GM12878 (cell line): ENCODE data around the gene CACNA1A.

ENCODE experiments used
- ATF3 ChIP-seq: IDR thresholded peaks from 2 replicates; pipeline ENCODE4 v1.6.1; 2011; ENCODE audit warnings: low read depth, mild to moderate bottlenecking, low read length, moderate library complexity, borderline replicate concordance; ENCODE audit errors: extremely low read depth
- BACH1 ChIP-seq: fragments of 450-650 bp; IDR thresholded peaks from 2 replicates; pipeline ENCODE4 v1.6.1; 2017; ENCODE audit warnings: mild to moderate bottlenecking, borderline replicate concordance
- BHLHE40 ChIP-seq, 2 experiments: fragments of 450-650 bp in 1 of 2; IDR thresholded peaks; 2 replicates each; pipeline ENCODE4 v1.6.1; 2011 to 2017; ENCODE audit warnings: low read depth in 2 of 2, borderline replicate concordance in 1 of 2, improper control_type of control experiment in 1 of 2, low read length in 1 of 2, mild to moderate bottlenecking in 1 of 2
- CEBPB ChIP-seq, 2 experiments: fragments of 150-350 bp in 1 of 2; IDR thresholded peaks; 2 replicates each; pipeline ENCODE4 v1.6.1; 2012 to 2014; ENCODE audit warnings: low read depth in 2 of 2, low read length in 2 of 2, borderline replicate concordance in 1 of 2, inconsistent platforms in 1 of 2
- CTCF ChIP-seq, 3 experiments: IDR thresholded peaks in 2 of 3; conservative IDR thresholded peaks in 1 of 3; 2 replicates each; pipeline ENCODE4 v1.5.1; 2011; ENCODE audit warnings: low read depth in 3 of 3, low read length in 3 of 3, mild to moderate bottlenecking in 3 of 3, control low read depth in 2 of 3, moderate library complexity in 2 of 3, inconsistent platforms in 1 of 3, mixed read lengths in 1 of 3; ENCODE audit not compliant: control insufficient read depth in 2 of 3, insufficient read depth in 1 of 3; ENCODE audit errors: extremely low read depth in 1 of 3
- FOXK2 ChIP-seq: fragments of 450-650 bp; IDR thresholded peaks from 2 replicates; pipeline ENCODE4 v1.6.1; 2017; ENCODE audit warnings: mild to moderate bottlenecking, moderate library complexity
- IKZF2 ChIP-seq, 2 experiments: fragments of 450-650 bp; IDR thresholded peaks; 2 replicates each; pipeline ENCODE4 v1.6.1; 2017; ENCODE audit warnings: mild to moderate bottlenecking in 2 of 2, moderate library complexity in 2 of 2
- KDM1A ChIP-seq: fragments of 200-600 bp; sonication (generic); IDR thresholded peaks from 2 replicates; pipeline ENCODE4 v1.6.1; 2016; ENCODE audit warnings: borderline replicate concordance
- POLR2AphosphoS5 ChIP-seq: IDR thresholded peaks from 2 replicates; pipeline ENCODE4 v1.6.1; 2011; ENCODE audit warnings: mild to moderate bottlenecking, low read length, inconsistent platforms
- RFX5 ChIP-seq: IDR thresholded peaks from 2 replicates; pipeline ENCODE4 v1.6.1; 2011; ENCODE audit warnings: low read depth, low read length, improper control_type of control experiment
- ZNF24 ChIP-seq: fragments of 450-650 bp; IDR thresholded peaks from 2 replicates; pipeline ENCODE4 v1.6.1; 2017; ENCODE audit warnings: antibody characterized with exemption, mild to moderate bottlenecking

- TF ChIP-seq BACH1 (no peak), ZNF24 (no peak), BHLHE40 (IDR thresholded peaks at IDR 0.05; ENCODE audit: borderline replicate concordance in 1 of 2, low read depth in 2 of 2, low read length in 1 of 2) (no peak), CEBPB (IDR thresholded peaks at IDR 0.05; ENCODE audit: borderline replicate concordance in 1 of 2, low read depth in 2 of 2, low read length in 2 of 2) (no peak), RFX5 (no peak), KDM1A (no peak), ATF3 (no peak), POLR2AphosphoS5 (no peak), FOXK2 (no peak), CTCF (IDR thresholded peaks at IDR 0.05 in 2 of 3, conservative IDR thresholded peaks at IDR 0.05 in 1 of 3; ENCODE audit: control insufficient read depth in 2 of 3, extremely low read depth in 1 of 3, insufficient read depth in 1 of 3, low read depth in 3 of 3, low read length in 3 of 3) (no peak), IKZF2 (IDR thresholded peaks at IDR 0.05) (no peak)
Measured at GRCh38 chr19:13538601-13539253, 32.4 kb upstream of the CACNA1A start.
